Spinal cord (tissue), 10 donors: ENCODE data around the gene ERP27. TPM values are rescaled to one million over a fixed set of nuclear protein-coding genes. Genes with fewer than 3 reads are reported as not detected.

Source experiments
- DNase-seq, 6 donors: peaks; one replicate each; pipeline versions ENCODE4 v3.0.0 to v3.0.0-alpha.2; 2013 to 2015; ENCODE audit warnings: low spot score in 6 of 6, low read depth in 4 of 6
- H3K27ac ChIP-seq: one replicate; pipeline ENCODE4 v1.5.1; 2013; ENCODE audit warnings: low read depth, low read length, control low read depth
- H3K27me3 ChIP-seq: one replicate; pipeline ENCODE4 v1.6.1; 2013; ENCODE audit warnings: low read length; ENCODE audit not compliant: control insufficient read depth, insufficient read depth
- H3K36me3 ChIP-seq: one replicate; pipeline ENCODE4 v1.6.1; 2013; ENCODE audit warnings: low read length; ENCODE audit not compliant: control insufficient read depth, insufficient read depth
- H3K4me1 ChIP-seq: one replicate; pipeline ENCODE4 v1.6.1; 2013; ENCODE audit warnings: low read length; ENCODE audit not compliant: control insufficient read depth, insufficient read depth
- H3K4me3 ChIP-seq: one replicate; pipeline ENCODE4 v1.5.1; 2013; ENCODE audit warnings: low read depth, low read length, control low read depth
- H3K9me3 ChIP-seq: one replicate; pipeline ENCODE4 v1.6.1; 2013; ENCODE audit warnings: low read length; ENCODE audit not compliant: control insufficient read depth, insufficient read depth
- WGBS: methylation state at CpG from one replicate; pipeline ENCODE4 v1.1.5; 2013; ENCODE audit warnings: missing lambda C conversion rate; ENCODE audit not compliant: insufficient coverage; 5-methylcytosine and 5-hydroxymethylcytosine counted together
- polyA plus RNA-seq, 2 donors: library from polyadenylated mRNA; unstranded; fragments of 120-200 nt; gene quantifications; one replicate each; pipeline ENCODE4 v1.2.1, GENCODE V29; 2013; ENCODE audit not compliant: insufficient read length in 2 of 2
- total RNA-seq, 2 donors: library from RNA; depleted of rRNA in 1 of 2; stranded (reverse); fragments of 120-200 nt in 1 of 2; fragments of >200 nt in 1 of 2; gene quantifications; one replicate each; pipeline versions ENCODE4 v1.2.3 to v1.2.4, GENCODE V29; 2013 to 2014
- donor health status: healthy.

The ERP27 gene
- total and polyA plus RNA-seq, 4 donors, result 0.22 to 1.1 (median 0.42) TPM

- no peak for DNase-seq
- H3K36me3 ChIP-seq, result no peaks in the 10 kb centered on the region
- H3K27ac ChIP-seq, result no peak overlapping the region
- H3K9me3 ChIP-seq, result no peaks in the 10 kb centered on the region
- WGBS, result no CpG with 5 or more reads among the region's 2 CpGs
- H3K4me3 ChIP-seq, result no peak overlapping the region
- no peaks in the 10 kb centered on the region for H3K27me3 ChIP-seq
- peaks cover 5% of the 10 kb centered on the region for H3K4me1 ChIP-seq
Observed at GRCh38 chr12:14915736-14916135, 22.6 kb downstream of the ERP27 start.

GRCh38 chr12:14913381-14913781, 25.0 kb downstream of the ERP27 start:
- H3K27ac ChIP-seq, result no peak overlapping the region
- H3K4me1 ChIP-seq, result peaks cover 5% of the 10 kb centered on the region
- 54% methylated on average over 4 of the region's 4 CpGs for WGBS
- H3K9me3 ChIP-seq, result no peaks in the 10 kb centered on the region
- no peaks in the 10 kb centered on the region for H3K27me3 ChIP-seq
- H3K4me3 ChIP-seq, result no peak overlapping the region
- H3K36me3 ChIP-seq, result no peaks in the 10 kb centered on the region
- no peak for DNase-seq

GRCh38 chr12:14911131-14911530, 27.2 kb downstream of the ERP27 start:
- DNase-seq, result no peak
- no peaks in the 10 kb centered on the region for H3K9me3 ChIP-seq
- WGBS, result 85% methylated on average over 2 of the region's 2 CpGs
- peaks cover 5% of the 10 kb centered on the region for H3K4me1 ChIP-seq
- H3K27ac ChIP-seq, result no peak overlapping the region
- no peak overlapping the region for H3K4me3 ChIP-seq
- no peaks in the 10 kb centered on the region for H3K27me3 ChIP-seq
- no peaks in the 10 kb centered on the region for H3K36me3 ChIP-seq

DNA sequence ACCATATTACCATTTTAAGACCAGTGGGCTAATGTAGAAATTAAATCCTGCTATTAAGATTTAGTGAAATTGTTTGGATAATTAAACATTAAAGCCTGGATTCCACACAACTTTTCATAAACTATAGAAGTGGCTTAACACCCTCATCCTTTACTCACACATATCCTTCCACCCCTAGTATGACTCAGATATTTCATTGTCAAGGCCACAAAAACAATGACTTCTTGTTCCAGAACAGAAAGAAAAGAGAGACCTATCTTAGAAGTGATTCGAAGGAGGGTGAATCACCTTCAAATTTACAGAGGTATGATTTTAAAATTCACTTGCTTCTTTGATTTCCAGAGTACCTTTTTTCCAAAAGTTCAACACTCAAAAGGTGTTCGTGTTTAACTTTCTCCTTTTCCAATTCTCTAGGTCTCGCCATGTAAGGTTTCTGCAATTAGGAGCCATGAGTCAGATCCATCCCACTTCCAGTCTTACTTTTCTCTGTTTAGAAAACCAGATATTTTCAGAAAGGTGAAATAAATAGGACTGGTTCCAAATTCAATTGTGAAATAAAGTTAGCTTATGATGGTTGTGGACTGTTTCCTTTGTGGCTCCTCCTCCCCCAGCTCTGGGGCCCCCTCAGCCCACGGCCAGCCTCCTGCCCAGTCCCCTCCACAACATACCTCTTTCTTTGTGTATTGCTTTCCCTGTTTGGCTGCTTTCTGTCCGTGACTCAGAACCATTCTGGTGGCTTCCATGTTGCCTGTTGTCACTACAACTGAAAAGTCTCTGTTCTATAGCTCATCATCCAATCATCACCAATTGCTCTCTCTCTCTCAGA, 28.0 kb downstream of the ERP27 start:
- peaks cover 5% of the 10 kb centered on the region for H3K4me1 ChIP-seq
- H3K4me3 ChIP-seq, result no peak overlapping the region
- no peak overlapping the region for H3K27ac ChIP-seq
- 70% methylated on average over 2 of the region's 5 CpGs for WGBS
- no peak for DNase-seq
- no peaks in the 10 kb centered on the region for H3K36me3 ChIP-seq
- no peaks in the 10 kb centered on the region for H3K9me3 ChIP-seq
- no peaks in the 10 kb centered on the region for H3K27me3 ChIP-seq

GRCh38 chr12:14907953-14908352, 30.4 kb downstream of the ERP27 start:
- H3K27me3 ChIP-seq, result no peaks in the 10 kb centered on the region
- no CpG with 5 or more reads among the region's 1 CpG for WGBS

GRCh38 chr12:14906114-14906513, 32.2 kb downstream of the ERP27 start:
- 94% methylated on average over 3 of the region's 5 CpGs for WGBS
- no peak for DNase-seq
- no peaks in the 10 kb centered on the region for H3K27me3 ChIP-seq
- no peak overlapping the region for H3K4me3 ChIP-seq
- no peaks in the 10 kb centered on the region for H3K9me3 ChIP-seq
- H3K4me1 ChIP-seq, result no peaks in the 10 kb centered on the region
- no peak overlapping the region for H3K27ac ChIP-seq
- no peaks in the 10 kb centered on the region for H3K36me3 ChIP-seq

More at GRCh38 chr12:14907953-14908352, 30.4 kb downstream of the ERP27 start:
- DNase-seq, result no peak
- Histone ChIP-seq H3K4me3 (no peak overlapping the region), H3K27ac (no peak overlapping the region), H3K9me3 (no peaks in the 10 kb centered on the region), H3K36me3 (no peaks in the 10 kb centered on the region), H3K4me1 (no peaks in the 10 kb centered on the region)

- Histone ChIP-seq H3K36me3 (no peaks in the 10 kb centered on the region), H3K27ac (no peak overlapping the region), H3K9me3 (no peaks in the 10 kb centered on the region), H3K4me1 (no peaks in the 10 kb centered on the region), H3K27me3 (no peaks in the 10 kb centered on the region), H3K4me3 (no peak overlapping the region)
- DNase-seq, result no peak
- WGBS, result 80% methylated on average over 1 of the region's 5 CpGs
Observed at GRCh38 chr12:14905269-14906004, 32.9 kb downstream of the ERP27 start.

- Histone ChIP-seq H3K4me1 (no peaks in the 10 kb centered on the region), H3K27ac (no peak overlapping the region), H3K36me3 (no peaks in the 10 kb centered on the region), H3K27me3 (no peaks in the 10 kb centered on the region), H3K4me3 (no peak overlapping the region), H3K9me3 (no peaks in the 10 kb centered on the region)
- WGBS, result 94% methylated on average over 4 of the region's 8 CpGs
- DNase-seq, result no peak
Observed at GRCh38 chr12:14904854-14905253, 33.5 kb downstream of the ERP27 start.

- Histone ChIP-seq H3K9me3 (no peaks in the 10 kb centered on the region), H3K36me3 (no peaks in the 10 kb centered on the region), H3K27ac (no peak overlapping the region), H3K4me3 (no peak overlapping the region), H3K4me1 (no peaks in the 10 kb centered on the region), H3K27me3 (no peaks in the 10 kb centered on the region)
- DNase-seq, result no peak
- WGBS, result 96% methylated on average over 4 of the region's 5 CpGs
Observed at GRCh38 chr12:14903386-14904098, 34.8 kb downstream of the ERP27 start.
